Left hindlimb (tissue), 1 donor: ENCODE results near the gene JMJD8.

Experiments used
- DNase-seq: peaks from one replicate; pipeline ENCODE4 v3.0.0-alpha.2; 2018

JMJD8 gene

GRCh38 chr16:637081-638018, 46.8 kb downstream of the JMJD8 start:
- DNase-seq = peak; percentile 95

DNA sequence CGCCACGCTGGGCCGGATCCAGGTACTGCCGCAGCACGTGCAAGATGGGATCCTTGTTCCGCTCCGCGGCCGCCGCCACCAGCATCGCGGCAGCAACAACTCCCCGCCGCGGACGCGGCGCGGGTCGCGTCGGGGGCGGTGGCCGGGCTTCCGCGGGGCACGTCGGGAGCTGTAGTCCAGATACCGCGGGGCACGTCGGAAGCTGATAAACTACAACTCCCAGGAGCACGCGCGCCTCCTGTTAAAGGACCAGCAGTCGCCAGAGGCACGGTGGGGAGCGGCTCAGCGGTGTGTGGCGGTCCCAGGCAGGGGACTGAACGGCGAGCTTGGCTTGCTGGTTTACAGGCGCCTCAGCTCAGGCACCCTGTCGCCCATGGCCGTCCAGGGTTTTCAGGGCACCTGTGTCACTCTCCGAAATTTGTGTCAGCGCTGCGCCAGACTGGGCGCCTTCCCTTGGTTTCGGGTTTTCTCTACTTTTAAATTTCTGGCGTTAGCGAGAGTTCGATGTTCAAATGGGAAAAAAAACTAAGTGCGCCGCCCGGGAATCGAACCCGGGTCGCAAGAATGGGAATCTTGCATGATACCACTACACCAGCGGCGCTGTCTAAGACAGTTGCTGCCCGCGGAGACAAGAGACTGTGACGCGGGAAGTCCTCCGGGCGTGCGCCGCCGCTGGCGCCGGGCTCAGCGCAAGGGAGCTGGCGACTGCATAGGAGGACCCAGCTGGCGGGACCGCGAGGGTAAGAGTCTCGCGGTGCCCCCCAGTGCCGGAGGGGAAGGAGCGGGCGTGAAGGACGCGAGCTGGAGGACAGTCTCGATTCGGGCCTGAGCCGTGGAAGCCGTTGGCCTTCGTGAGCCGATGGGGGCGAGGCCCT, 47.7 kb downstream of the JMJD8 start, which contains the start of gene METTL26:
Gene METTL26, minus strand, starts transcription at position 100 of the 875 bp plus-strand sequence. Its CDS starts 15 bp downstream, at position 85.
- DNase-seq = peak; percentile 95

DNA sequence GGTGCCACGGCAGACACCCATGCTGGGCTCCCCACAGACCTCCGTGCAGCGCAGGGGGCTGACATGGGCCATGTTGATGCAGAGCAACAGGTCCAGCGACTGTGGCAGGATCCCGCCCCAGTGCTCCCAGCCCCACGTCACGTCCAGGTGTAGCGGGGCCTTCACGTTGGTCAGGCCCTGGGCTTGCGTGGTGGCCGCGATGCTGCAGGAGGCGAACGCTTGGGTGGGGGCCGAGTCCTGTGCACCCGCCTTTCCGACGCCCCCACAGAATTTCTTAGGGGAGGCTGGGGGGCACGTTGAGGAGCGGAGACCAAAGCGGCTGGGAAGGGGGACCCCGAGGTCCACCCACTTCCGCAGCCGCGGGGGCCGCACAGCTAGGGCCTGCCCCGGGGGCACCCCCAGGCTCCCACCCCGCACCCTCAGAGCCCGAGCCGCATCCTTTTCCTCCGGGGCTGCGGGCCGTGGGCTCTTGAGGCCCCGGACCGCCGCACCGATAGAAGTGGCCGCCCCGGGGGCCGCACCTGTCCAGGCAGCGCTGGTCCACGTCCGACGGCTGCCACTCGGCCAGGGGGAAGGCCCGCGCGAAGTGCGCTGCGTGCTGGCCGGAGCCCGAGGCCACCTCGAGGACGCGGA, 48.4 kb downstream of the JMJD8 start:
- no peak for DNase-seq

DNA sequence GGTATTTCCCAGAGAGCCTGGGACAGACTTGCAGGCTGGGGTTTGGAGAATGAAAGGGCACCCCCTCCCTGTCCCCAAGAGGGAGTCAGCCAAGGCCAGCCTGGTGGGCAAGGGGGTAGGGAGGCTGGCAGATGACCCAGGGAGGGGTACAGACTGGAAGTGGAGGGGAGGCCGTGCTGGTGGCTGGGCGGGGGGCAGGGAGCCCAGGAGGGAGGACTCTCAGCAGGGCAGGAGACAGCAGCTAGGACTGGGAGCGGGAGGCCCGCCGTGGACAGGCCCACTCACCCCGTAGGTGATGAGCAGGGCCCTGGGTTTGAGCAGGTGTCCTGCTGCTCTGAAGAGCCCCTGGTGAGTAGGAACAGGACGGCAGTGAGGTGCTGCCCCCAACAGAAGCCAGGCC, 49.1 kb downstream of the JMJD8 start:
- no peak for DNase-seq

DNA sequence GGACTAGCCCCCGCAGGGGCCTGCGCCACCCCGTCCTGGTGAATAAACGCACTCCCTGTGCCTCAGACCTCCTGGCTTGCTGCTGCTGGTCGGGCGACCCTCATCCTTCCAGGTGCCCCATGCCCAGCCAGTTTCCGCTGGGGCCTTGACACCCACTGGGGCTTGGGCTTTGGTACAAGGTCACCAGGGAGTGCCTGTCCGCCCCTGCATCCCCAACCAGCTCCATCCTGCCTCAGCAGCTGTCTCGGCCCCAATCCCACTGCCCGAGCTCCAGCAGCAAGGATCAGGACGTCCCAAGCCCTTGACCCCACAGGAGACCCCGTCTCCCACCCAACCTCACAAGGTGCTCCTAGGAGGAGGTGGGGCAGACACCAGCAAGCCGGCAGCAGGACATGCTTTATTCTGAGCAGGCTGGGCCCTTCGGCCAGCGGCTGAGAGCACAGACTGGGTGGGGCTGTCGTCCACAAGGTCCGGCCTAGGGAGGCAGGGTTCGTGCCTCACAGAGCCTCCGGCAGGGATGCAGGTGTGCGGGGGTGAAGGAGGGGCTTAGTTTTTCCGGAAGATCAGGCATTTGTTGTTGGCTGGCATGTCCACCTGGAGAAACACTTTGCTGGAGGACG, 50.0 kb downstream of the JMJD8 start:
- DNase-seq = no peak

- no peak for DNase-seq
These were observed 50.6 kb downstream of the JMJD8 start for GRCh38 chr16:633336-634050.

GRCh38 chr16:632486-633335, 51.4 kb downstream of the JMJD8 start:
- DNase-seq = no peak

DNA sequence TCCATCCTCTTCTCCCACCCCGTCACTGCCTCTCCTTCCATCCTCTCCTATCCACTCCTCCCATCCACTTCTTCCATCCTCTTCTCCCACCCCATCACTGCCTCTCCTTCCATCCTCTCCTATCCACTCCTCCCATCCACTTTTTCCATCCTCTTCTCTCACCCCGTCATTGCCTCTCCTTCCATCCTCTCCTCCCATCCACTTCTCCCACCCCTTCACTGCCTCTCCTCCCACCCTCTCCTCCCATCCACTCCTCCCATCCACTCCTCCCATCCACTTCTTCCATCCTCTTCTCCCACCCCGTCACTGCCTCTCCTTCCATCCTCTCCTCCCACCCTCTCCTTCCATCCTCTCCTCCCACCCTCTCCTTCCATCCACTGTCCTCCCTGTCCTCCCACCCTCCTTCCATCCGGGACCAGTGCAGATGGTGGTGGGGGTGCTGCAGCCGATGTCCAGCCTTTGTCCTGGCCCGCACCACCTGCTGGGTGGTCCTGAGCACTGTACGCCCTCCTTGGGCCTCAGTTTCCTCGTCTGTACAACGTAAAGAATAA, 52.3 kb downstream of the JMJD8 start:
- DNase-seq = no peak
